Stimulated activated CD4-positive, alpha-beta T cell treated with anti-CD3 and anti-CD28 coated beads, TNF-alpha, amount 100 ng/mL, for 48 hours (primary cell): ENCODE results near the gene PARD3B.

ENCODE experiments used
- DNase-seq, 3 donors: peaks; one replicate each; pipeline ENCODE4 v3.0.0-alpha.2; 2020; ENCODE audit warnings: low read depth in 3 of 3

PARD3B gene

DNA sequence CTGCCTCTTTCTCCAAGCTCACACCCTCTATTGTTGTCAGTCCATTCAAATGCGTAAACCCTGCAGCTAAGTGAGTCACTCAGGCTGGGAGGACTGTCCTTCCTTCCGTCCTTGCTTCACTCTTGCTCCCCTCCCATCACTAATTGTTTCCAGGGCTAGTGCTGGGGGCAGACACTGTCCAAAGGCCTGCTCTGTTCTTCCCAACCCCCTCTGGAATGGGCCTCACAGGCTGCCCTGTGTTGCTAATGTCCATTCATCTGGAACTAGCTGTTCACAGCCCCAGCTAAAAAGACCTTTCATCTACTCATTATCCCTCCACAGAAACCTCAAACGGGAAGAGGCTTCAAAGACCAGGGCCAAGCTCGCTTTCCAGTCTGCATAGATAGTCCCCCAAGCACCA, 1105.2 kb downstream of the PARD3B start:
- DNase-seq, result no peak

GRCh38 chr2:205650931-205651330, 1105.7 kb downstream of the PARD3B start:
- DNase-seq, result no peak

DNA sequence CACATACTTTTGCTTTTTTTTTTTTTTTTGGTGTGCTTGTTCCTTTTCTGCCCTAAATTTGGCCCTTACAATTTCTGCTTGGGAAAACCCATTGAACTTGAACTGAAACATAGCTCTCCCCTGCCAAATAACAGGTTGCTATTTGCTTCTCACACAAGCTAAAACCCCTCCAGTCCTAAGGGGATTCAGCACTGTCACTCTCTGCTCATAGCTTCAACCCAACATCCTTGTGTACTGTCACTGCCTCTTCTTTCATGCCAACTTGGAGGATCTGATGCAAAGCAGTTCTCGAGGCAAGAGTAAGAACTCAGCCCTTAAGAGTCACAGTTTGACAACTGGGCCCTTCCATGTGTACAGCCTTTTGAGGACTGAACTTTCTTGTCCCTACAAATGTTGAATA, 1106.4 kb downstream of the PARD3B start:
- DNase-seq, result no peak

GRCh38 chr2:205654878-205655605, 1109.8 kb downstream of the PARD3B start:
- no peak for DNase-seq

DNA sequence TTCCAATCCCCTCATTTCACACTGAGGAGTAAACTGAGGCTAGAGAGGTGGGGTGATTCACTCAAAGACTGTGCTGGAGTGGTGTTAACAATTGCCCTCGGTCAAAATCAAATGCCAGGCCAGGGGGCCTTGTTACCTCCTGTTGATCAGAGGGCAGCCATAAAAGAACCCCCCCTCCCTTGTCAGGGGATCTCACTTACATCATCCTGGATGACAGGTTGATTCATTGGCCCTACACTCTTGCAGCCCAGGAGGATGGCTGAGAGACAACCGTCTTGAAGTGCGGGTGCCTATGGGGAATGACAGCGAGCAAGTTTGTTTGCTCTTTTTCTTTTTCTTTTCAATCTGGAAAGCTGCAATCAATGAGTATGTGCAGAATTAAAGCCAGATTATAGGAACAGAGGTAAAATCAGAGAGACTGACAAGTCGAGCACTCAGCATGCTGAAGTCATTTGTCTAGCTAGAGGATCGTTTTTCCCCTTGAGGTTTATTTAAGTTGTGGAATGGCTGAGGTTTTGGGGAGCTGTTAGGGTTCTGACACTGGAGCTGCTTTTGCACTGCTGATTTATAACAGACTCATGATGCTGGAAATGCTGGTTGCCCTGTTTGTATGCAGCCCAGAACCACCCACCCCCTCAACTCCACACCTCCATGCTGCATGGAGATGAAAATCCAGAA, 1110.6 kb downstream of the PARD3B start:
- DNase-seq, result no peak

- DNase-seq, result no peak
Observed at GRCh38 chr2:205656461-205656860, 1111.2 kb downstream of the PARD3B start.

DNA sequence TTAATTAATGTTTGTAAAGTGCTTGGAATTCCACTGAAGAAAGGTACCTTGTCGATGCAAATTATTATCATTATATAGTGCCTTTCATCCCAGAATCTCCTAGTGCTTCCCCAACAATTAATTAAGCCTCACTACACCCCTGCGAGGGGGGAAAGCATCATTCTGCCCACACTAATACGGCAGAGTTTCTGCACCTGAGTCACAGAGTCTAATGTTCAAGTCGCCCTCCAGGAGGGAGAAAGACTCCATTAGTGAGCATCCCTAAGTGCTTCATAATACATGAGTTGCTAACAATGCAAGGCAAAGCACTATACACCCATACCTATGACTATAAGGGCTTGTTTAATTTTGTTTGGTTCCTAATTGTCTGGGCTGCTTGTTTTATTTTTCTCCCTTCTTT, 1111.7 kb downstream of the PARD3B start:
- no peak for DNase-seq

DNA sequence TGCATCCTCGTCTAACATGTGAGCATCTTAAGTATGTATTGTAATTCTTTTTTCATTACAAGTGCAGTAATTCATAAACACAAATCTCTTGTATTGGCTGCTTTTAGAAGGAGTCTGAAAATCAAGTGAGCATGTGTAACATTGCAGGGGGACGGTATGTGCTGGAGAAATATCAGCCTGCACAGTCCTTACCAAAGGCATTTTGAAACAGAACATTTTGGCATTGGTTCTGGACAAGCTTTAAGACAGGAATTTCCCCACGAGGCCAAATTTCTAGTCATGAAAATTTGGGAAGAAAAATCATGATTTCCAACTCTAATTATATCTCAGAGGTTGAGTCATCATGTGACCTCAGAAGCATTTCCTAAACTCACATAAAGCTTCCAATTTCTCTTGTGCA, 1112.3 kb downstream of the PARD3B start:
- no peak for DNase-seq

- DNase-seq, result no peak
Observed at GRCh38 chr2:205658068-205658467, 1112.8 kb downstream of the PARD3B start.

- DNase-seq, result no peak
Observed at GRCh38 chr2:205658572-205658971, 1113.3 kb downstream of the PARD3B start.

DNA sequence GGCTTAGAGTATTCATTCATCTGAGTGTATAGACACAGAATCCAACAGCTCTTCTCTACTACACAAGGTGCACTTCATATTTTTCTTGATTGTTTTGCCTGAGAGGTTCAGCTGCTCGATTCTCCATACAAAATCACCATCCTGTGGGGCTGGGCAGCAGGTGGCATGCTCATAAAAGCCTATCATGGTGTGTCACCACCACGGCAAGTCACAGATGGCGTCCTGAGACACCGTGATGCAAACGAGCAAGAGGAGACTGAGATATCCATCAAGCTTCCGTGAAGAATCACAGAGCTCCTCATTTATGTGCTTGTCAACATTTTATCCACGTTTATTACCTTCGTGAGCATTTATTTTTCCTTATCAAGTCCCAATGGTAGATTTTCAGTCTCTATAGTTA, 1114.6 kb downstream of the PARD3B start:
- no peak for DNase-seq

DNA sequence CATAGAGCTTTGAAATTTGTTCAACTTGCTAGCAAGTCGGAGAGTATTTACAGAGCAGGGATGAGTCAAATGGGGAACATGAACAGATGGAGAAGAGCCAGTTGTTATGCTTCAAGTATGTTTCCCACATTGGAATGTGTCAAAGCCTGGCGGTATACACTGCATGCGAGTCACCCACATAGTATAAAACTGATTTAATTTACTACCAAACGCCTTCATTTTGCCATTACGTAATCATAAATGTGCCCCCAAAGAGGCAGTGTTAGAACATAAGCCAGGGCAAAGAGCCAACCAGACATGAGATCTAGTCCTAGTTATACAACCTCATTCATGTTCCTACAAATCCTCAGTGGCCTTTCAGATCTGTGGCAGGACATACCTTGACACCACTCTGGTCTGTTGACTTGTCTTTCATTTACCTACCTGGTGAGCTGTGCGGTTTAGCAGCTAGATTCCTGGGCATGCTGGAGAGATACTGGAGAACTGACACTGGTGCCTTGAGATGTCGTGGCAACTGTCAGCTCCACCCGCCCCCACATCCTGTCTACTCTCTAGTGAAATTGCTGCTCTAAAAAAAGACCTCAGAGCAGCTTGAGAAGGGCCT, 1115.3 kb downstream of the PARD3B start:
- no peak for DNase-seq

- no peak for DNase-seq
Observed at GRCh38 chr2:205661281-205661680, 1116.0 kb downstream of the PARD3B start.

- no peak for DNase-seq
Observed at GRCh38 chr2:205662206-205662965, 1117.1 kb downstream of the PARD3B start.

DNA sequence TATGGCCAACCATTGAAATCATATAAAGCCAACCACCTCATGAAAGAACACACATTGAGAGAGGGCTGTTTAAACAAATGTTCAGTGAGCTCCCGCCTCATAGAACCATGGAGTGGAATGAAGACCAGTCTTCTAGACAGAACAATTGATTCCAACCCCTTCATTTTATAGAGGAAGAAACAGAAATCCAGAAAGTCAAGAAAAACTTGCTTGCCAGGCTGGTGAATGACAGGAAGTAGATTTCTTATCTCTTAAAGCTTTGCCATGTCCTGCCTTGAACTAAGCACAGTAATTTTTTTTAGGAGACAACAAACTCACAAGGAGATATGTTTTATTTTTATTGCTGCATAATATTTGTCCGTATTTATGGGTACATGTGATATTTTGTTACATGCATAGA, 1120.5 kb downstream of the PARD3B start:
- DNase-seq, result no peak
